Activated naive CD4-positive, alpha-beta T cell treated with anti-CD3 and anti-CD28 coated beads, Interleukin-2, amount 50 U/mL, for 16 hours (primary cell): ENCODE measurements around the gene IGSF21.

Experiments
- DNase-seq: peaks from one replicate; pipeline ENCODE4 v3.0.0-alpha.2; 2020

Gene IGSF21

DNA sequence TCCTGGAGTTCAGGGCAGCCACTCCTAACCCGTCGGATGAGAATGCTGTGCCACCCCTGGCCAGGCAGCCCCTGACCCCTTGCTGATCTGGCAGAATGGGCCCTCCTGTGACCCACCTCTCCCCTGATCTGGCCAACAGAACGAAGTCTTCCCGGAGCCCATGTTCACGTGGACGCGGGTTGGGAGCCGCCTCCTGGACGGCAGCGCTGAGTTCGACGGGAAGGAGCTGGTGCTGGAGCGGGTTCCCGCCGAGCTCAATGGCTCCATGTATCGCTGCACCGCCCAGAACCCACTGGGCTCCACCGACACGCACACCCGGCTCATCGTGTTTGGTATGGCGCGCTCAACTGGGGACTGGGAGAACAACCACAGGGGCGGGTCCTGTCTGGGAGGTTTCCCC, 269.1 kb downstream of the IGSF21 start:
- no peak for DNase-seq

DNA sequence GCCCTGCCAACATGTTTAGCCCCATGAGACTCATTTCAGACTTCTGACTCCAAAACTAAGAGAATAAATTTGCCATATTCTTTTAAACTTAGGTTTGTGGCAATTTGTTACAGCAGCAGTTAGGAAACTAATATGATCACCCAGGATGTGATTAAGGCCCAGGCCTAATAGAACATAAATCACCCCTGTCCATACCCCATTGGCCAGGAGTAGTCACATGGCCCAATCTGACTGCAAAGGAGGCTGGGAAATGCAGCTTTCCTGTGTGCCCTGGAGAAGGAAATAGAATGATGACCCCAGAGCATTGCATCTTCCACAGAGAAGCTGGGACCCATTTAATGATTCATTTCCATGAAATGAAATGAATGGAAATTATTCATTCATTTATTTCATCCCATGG, 272.7 kb downstream of the IGSF21 start:
- DNase-seq: no peak

DNA sequence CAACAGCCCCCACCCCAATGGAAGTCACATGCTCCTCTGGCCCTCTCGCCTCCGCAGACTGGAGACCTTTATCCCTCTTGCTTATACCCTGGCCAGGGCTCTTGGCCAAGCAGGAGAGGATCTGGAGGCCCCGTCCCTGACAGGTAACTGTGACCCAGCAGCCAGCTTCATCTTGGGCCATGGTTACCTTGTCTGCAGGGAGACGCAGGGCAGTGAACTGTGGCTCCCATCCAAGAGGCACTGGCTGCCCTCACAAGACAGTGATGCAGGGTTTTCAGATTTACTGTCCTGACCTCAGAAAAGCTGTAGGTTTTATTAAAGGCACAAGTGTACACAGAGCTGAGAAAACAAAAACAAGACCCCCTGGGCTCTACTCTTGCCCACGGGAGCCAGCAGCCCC, 276.5 kb downstream of the IGSF21 start:
- no peak for DNase-seq

DNA sequence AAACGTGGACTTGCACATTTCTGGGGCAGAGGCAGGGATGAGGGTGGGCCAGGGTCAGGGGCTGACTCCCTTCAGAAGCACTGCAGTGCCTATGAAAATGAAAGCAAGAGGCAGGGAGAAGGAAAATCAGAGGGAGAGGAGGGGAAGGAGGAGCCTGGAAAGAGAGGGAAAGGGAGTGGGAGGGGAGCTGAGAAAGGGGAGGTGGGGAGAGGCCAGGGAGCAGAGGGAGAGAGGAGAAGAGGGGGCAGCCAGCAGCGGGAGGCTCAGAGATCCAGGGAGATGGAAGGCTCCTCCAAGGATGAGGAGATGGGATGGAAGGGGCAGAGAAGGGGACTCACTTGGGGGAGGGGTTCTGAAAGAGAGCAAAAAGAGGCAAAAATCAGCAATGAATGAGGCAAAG, 276.9 kb downstream of the IGSF21 start:
- no peak for DNase-seq

DNA sequence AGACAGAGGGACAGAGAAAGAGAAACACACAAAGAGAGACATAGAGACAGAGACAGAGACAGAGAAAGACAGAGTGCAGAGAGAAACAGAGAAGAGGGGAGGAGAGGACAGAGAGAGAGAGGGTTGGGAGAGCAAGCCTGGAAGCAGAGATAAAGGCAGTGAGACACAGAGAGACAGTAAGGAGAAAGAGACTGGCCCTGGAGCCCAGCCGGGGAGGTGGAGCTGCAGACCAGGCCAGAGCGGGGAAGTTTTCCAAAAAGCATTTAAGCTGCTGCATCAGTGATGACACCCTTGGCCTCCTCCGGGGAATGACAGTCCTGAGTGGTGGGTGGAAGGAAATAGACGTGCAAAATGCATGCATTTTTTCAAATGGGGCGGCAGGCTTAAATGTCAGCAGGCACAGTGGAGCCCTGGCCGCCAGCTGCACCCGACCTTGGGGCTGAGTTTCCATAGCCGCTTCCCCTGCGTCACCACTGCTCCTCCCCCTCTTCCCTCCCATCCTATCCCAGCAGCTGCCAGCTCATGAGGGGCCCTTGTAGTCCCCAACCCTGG, 277.7 kb downstream of the IGSF21 start:
- DNase-seq: no peak

DNA sequence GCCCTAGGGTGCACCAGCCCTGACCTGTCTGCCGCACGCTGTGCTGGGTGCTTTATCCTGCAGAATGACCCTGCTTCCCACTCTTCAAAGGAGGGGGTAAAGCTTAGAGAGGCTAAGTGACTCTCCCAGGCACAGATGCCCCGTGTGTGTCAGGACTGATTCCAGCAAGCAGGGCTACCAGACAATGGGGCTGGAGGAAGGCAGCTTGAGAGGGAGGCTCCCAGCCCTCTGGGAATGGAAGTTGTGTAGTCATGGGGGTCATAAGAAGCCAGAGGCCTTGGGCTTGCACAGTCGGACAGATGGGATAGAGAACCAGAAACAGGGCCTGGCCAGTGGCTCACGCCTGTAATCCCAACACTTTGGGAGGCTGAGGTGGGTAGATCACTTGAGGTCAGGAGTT, 279.0 kb downstream of the IGSF21 start:
- DNase-seq: no peak

DNA sequence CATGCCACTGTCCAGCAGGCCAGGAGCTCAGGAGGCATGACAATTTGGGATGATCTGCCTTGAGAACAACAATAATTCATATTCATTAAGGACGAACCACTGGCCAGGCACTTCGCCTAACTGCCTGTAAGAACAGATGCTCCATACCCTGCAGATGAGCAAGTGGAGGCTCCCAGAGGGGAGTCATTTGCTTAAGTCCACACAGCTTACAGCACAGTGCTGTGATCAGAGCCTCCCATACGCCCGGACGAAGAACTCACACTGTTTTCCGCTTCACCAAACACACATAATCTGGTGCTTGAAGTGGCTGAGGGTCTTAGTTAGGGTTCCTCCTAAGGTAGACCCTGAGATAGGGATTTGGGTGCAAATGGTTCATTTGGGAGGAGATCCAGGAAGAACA, 279.7 kb downstream of the IGSF21 start:
- no peak for DNase-seq

DNA sequence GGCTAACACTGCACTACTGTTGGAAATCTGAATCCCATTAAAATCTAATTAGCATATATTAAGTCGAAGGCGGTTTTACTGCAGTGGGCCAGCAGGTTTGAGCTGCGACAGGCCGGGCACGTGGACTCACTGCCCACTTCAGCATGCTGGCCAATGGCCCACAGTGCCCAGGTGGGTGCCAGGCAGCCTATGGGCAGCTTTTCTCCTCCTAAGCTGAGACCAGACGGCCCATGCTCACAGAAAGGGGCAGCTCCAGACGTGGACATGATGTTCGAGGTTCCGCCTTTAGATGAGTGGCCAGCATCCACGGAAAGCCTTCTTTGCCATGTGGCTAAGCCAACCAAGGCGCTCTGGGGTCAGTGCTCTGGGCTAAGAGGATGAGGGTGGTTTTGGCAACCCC, 283.4 kb downstream of the IGSF21 start:
- no peak for DNase-seq

DNA sequence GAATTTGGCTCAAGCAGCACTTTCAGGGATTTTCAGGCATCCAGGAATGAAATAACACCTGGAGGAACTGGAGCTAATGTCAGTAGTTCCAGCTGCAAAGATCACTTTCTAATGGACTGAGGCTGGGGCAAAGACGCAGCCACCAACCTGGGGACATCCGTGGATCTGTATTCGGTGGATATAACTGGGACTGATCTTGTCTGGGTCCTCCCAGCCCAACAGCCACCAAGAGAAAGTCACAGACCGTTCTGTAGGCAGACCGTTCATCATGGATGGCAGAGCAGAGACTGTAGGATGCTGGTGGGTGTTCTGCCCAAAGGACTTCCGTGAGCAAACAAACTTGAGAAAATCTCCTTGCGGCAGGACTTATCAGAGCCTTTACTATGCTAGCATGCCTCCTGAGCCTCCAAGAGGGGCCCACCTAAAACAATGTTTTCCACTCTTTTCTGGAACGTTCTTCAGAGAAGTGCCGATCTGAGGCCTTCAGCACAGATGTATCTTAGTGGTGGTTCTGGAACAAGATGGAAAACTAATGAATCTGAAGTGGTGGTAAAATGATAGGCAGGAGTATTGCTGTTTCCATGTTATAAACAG, 287.1 kb downstream of the IGSF21 start:
- no peak for DNase-seq

DNA sequence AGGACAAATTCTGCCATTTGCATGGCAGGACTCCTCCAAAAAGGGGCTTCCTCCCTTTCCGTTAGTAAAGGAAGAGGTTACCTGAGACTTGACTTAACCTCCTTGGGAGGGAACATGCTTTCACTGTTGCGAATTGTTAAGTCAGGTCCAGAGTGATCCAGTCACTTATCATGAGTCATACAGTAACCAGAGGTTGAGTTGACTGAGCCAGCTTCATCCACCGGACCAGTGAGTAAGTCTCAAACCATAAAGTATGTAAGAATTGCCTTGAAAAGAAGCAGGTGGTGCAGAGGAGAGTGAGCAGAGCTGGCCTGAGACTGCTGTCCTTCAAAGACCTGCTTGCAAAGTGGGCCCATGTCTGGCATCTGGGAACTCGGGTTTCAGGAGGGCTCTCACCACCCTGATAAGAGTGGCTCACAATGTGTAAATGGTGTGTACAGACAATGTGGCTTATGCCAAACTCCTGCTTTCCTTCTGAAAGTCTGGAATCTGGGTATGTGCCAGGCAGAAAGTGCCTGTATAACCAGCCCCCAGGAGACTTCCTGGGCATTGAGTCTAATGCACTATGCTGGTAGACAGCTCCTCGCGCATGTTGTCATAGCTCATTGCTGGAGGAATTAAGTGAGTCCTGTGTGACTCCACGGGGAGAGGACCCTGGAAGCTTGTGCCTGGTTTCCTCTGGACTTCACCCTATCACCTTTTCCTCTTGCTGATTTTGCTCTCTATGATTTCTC, 288.8 kb downstream of the IGSF21 start:
- DNase-seq: no peak

DNA sequence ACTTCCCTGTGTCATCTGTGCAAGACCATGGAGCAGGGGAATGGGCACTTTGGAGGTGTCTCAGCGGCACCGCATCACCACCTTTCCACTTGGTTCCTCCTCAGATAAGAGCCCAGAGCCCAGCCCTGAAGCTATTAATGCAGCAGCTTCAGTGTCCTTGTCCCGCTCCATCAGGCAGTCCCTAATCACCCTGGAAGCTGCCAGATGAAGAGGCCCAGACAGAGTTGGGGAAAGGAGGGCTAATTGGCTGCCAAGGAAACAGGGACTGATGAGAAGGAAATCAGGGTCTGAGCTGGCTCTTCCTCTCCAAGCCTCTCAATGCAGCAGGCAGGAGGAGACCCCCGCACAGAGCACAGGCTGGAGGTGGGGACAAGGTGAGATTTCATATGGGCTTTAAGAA, 290.0 kb downstream of the IGSF21 start:
- no peak for DNase-seq

DNA sequence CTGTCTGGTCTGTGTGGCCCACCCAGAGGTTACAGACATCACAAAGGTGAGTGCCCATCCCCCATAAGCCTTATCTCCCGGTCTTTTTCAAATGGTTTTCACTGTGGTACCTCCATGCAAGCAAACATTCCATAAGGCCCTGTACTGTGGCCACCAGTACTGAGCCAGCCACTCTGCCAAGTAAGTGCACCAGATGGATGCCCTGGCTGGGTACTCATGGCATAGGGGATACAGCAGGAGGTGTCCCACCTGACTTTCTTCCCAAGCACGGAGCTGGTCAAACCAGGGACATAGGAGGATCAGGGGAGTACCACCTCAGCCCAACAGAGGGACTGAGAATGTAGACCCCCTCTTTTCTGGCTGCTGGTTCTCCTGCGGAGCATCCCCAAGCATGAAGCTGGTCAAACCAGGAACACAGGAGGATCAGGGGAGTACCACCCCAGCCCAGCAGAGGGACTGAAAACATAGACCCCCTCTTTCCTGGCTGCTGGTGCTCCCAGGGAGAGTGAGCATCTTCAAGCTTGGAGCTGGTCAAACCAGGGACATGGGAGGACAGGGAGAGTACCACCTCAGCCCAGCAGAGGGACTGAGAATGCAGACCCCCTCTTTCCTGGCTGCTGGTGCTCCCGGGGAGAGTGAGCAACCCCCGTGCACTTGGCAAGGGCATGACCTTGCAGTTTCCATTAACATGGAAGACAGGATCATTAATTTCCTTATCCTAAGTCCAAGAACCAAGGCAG, 291.4 kb downstream of the IGSF21 start:
- DNase-seq: no peak

DNA sequence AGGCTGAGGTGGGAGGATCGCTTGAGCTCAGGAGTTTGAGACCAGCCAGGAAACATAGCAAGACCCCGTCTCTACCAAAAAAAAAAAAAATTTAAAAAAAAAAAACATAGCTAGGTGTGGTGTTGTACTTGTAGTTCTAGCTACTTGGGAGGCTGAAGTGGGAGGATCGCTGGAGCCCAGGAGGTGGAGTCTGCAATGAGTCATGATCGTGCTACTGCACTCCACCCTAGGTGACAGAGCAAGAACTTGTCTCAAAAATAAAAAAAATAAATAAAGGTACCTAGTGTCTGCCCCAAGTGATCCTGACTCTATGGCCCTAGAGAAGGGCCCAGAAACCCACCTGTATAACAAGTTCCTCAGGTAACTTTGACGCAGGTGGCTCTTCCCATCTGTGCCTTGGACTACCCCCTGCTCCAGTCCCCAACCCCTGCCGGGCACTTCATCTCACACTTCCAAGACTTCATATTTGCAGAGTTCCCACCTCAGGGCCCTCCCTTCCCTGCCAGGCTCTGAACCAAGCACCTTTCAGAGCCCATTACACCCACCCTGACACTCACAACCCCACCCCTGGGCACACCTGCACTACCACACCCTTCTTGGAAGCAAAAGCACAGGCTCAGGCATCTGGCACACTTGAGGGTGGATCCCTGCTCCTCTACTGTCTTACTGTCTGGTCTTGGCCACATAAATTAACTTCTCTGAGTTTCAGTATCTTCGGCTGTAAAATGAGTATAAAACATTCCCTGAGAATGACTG, 292.9 kb downstream of the IGSF21 start:
- DNase-seq: no peak

DNA sequence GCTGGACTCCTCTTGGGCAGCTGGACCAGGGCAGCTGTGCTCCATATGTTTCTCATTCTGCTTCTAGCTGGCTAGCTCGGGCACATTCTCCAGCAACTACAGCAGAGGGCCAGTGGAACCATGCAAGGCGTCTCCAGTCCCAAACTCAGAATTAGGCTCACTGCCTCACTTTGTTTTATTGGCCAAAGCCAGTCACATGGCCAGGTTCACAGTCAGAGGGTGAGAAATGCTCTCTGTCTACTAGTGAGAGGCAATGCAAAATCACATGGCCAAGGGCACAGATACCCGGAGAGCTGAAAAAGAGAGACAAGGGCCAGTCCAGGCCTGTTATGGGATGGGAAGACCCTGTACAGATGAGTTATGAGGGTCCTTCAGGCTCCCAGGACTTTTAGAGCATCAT, 294.3 kb downstream of the IGSF21 start:
- no peak for DNase-seq

DNA sequence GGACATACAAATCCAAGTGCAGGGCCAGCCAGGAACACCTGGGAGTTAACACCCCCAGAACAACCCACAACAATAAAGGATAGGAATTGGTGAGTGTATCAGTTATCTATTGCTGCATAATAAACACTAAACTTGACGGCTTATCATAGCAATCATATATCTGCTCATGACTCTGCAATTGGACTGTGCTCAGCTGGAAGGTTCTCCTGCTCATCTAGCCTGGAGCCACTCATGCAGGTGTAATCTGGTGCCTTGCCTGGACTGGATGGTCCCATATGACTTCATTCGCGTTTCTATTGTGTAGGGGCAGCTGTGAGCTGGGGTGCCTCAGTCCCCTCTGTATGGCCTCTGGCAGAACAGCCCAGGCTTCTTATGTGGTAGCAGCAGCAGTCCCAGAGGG, 296.9 kb downstream of the IGSF21 start:
- DNase-seq: no peak

DNA sequence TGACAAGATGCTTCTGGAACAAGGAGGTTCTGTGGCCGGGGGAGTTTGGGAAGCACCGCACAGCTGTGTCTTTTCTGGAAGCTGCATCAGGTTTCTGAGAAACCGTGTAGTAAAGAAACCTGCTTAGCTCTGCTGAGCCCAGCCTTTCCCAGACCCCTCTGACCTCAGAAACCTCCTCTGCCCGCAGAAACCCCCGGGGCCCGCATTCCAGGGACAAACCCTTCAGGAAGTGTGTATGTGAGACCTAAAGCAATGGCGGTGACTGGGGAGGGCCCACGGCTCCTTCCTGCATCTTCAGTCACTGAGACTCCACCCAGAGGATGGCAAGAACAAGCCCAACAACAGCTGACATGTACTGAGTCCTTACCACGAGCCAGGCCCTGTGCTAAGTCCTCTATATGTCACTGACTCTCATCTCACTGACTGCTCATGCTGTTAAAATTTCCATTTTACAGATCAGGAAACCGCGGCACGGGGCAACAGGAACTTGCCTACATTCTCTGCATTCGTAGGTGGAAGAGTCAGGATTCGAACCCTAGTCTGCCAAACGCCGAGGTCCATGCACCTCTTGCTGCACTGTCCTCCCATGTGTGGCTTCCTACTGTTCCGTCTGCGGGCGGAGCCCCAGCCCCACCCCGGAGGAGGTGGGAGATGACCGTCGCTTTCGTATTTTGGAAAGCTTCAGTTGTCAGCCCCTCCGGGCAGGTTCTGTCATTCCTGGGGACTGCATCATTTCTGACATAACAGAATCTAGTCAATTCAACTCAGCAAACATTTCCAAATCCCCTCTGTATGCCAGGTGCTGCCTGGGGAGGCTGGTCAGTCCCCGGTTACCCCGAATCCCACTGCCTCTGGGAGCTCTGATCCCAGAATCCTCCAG, 299.8 kb downstream of the IGSF21 start:
- DNase-seq: no peak

DNA sequence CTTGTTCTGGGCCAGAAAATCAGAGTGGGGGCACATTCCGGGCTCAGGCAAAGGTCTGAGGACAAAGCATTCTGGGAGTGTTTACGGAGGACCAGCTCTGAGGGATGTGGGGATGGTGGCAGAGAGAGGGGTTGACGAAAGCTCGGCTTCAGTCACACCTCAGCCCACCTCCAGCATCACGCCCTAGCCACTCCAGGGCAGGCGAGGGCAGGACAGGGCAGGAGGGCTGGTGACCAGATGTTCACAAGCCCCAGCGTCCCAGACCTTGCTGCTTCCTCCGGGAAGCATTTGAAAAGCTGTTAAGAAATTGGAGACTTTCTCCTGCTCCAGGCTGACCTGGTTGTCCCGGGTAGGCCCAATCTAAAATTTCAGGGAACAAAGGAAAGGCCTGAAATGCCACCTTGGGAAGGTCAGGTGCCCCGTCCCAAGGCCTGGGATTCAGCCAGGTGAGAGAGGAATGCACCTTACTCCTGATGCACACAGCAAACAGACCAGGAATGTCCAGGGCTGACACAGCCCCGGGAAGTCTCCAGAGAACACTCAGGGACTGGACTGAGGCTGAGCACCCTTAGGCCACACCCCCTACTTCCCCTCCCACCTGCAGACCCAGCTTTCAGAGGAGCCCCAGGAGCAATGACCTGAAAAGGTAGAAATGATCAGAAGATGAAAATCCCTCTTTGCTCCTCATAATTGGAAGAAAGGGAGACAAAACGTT, 301.2 kb downstream of the IGSF21 start:
- DNase-seq: no peak

DNA sequence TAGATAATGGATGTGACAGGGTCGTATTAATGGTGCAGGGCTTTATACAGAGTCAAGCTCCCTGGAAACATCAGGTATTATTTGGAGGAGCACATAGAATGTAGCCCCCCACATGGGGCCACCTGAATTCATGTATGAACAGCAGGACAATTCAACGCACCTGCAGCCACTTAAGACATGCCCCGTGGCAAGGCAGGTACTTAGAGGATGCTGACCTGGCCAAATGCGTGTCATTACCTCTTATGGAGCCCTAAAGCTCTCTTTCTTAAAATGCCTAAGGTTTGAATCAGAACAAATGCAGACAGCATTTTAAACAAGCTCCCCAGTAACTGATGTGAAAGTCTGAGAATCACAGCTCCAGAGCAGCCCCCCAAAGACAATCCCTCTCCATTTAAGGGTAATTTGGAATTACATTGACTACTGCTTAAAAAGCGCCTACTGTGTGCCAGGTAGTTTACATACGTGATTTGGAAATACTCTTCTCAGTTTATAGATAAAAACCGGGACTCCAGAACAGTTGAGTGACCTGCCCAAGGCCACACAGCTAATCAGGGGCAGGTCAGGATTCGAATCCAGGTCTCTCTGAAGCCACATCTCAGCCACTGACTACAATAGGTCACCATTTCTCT, 302.1 kb downstream of the IGSF21 start:
- no peak for DNase-seq

DNA sequence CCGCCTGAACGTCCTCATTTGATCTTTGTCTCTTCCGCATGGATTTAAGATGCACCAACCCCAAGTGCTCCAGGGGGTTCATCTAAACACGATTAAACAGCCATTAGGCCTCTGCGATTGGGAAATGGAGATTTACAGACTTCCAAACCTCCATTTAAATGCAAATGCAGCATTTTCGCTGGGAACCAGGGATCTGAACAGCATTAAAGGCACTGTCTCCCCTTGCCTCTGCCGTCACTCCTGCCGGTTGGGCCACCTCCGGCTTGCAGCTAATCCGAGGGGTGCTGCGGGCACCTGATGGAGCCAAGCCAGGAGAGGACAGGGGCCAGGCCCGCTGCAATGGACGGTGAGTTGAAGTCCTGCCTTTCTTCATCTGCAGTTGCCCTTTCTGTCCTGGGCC, 302.8 kb downstream of the IGSF21 start:
- DNase-seq: no peak

DNA sequence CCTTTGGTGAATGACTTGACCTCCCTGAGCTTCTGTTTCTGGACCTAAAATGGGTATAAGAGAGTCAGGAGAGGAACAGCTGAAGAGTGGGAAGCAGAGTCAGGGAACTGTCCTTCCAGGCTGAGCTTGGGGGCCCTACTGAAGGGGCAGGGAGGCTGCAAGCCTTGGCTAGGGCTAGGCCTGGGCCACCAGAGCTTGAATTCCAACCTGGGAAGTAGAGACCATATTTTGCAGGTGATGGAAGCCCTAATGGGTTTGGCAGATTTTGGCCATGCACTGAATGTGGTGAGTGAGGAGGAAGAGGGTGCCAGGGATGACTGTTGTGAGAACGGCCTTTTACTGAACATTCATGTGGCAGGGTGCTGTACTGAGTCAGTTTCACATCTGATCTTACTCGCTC, 303.7 kb downstream of the IGSF21 start:
- no peak for DNase-seq
